Activated CD8-positive, alpha-beta T cell treated with anti-CD3 and anti-CD28 coated beads for 36 hours (primary cell): ENCODE data around the gene COL1A1. TPM values are rescaled to one million over a fixed set of nuclear protein-coding genes. Genes with fewer than 3 reads are reported as not detected.

Source experiments
- ATAC-seq: fragments of 200-7000 bp; cut with Tn5 transposase; one replicate; pipeline ENCODE4 v1.10.0; 2021; ENCODE audit warnings: mild to moderate bottlenecking, moderate library complexity
- CTCF ChIA-PET: fragments of 350-600 bp; sonication (Branson Sonifier 250); formaldehyde crosslinking; loops from one replicate; lab custom pipeline; 2021; ENCODE audit warnings: antibody characterized with exemption; lab: Charles Lee
- POLR2A ChIA-PET: fragments of 350-600 bp; sonication (Branson Sonifier 250); formaldehyde crosslinking; loops from one replicate; lab custom pipeline; 2021; ENCODE audit warnings: antibody characterized with exemption; lab: Charles Lee
- DNase-seq: peaks from one replicate; pipeline ENCODE4 v3.0.0-alpha.2; 2020
- H3K27ac Mint-ChIP-seq: one replicate; pipeline ENCODE4 v1.8.0; 2021; ENCODE audit warnings: mild to moderate bottlenecking, mixed read lengths
- H3K27me3 Mint-ChIP-seq: one replicate; pipeline ENCODE4 v1.8.0; 2021; ENCODE audit warnings: mixed read lengths
- H3K36me3 Mint-ChIP-seq: one replicate; pipeline ENCODE4 v1.8.0; 2021; ENCODE audit warnings: low read depth, mixed read lengths
- H3K4me1 Mint-ChIP-seq: one replicate; pipeline ENCODE4 v1.8.0; 2021; ENCODE audit warnings: low read depth, mixed read lengths
- H3K4me3 Mint-ChIP-seq: one replicate; pipeline ENCODE4 v1.8.0; 2021; ENCODE audit warnings: mild to moderate bottlenecking, moderate library complexity, mixed read lengths
- H3K9me3 Mint-ChIP-seq: one replicate; pipeline ENCODE4 v1.8.0; 2021; ENCODE audit warnings: mixed read lengths
- CTCF ChIP-seq: fragments of 200-600 bp; IDR thresholded peaks from one replicate; pipeline ENCODE4 v1.8.0; 2022; ENCODE audit warnings: antibody characterized with exemption, mild to moderate bottlenecking
- intact Hi-C: fragments of 100-400 bp; cut with micrococcal nuclease; formaldehyde crosslinking; loops from one replicate; pipeline ENCODE4 v1.10.0; 2022
- total RNA-seq, 2 experiments: library from RNA; stranded (reverse); gene quantifications; one replicate each; pipeline ENCODE4 v1.2.3, GENCODE V29; 2021

COL1A1 gene
- total RNA-seq, 2 experiments from 2014 or later = 0.92 to 1.0 TPM

GRCh38 chr17:50190603-50191358, 10.7 kb downstream of the COL1A1 start:
- no peak for TF ChIP-seq CTCF
- Mint-ChIP-seq H3K4me3 (no peak overlapping the region), H3K27ac (no peak overlapping the region), H3K36me3 (no peaks in the 10 kb centered on the region), H3K27me3 (no peaks in the 10 kb centered on the region), H3K9me3 (no peaks in the 10 kb centered on the region), H3K4me1 (peaks cover 2% of the 10 kb centered on the region)
- DNase-seq (no peak), ATAC-seq (no peak)
- POLR2A ChIA-PET = no interaction called here
- CTCF ChIA-PET = interaction anchor here (0.7 to 1.0 kb wide), 2 partner anchors 10 to 21 kb away, joined by 3 to 4 read pairs; no protein-coding TSS in a partner anchor
- intact Hi-C loops = no loop called here

- Mint-ChIP-seq H3K36me3 (no peaks in the 10 kb centered on the region), H3K27ac (no peak overlapping the region), H3K4me3 (no peak overlapping the region), H3K27me3 (no peaks in the 10 kb centered on the region), H3K9me3 (no peaks in the 10 kb centered on the region), H3K4me1 (peaks cover 2% of the 10 kb centered on the region)
- ChIA-PET CTCF (interaction anchor here (0.7 to 1.0 kb wide), 2 partner anchors 10 to 21 kb away, joined by 3 to 4 read pairs; no protein-coding TSS in a partner anchor), POLR2A (no interaction called here)
- no peak for TF ChIP-seq CTCF
- DNase-seq (no peak), ATAC-seq (no peak)
- intact Hi-C loops = no loop called here
These were observed 11.2 kb downstream of the COL1A1 start for GRCh38 chr17:50190293-50190602.

GRCh38 chr17:50189550-50190292, 11.7 kb downstream of the COL1A1 start:
- intact Hi-C loops = no loop called here
- Mint-ChIP-seq H3K4me3 (no peak overlapping the region), H3K27me3 (no peaks in the 10 kb centered on the region), H3K36me3 (no peaks in the 10 kb centered on the region), H3K27ac (no peak overlapping the region), H3K4me1 (peaks cover 3% of the 10 kb centered on the region), H3K9me3 (no peaks in the 10 kb centered on the region)
- TF ChIP-seq CTCF = no peak
- DNase-seq = no peak
- ChIA-PET POLR2A (no interaction called here), CTCF (no interaction called here)
- no peak for ATAC-seq

GRCh38 chr17:50188921-50189549, 12.4 kb downstream of the COL1A1 start:
- POLR2A ChIA-PET = no interaction called here
- TF ChIP-seq CTCF = no peak
- no peaks in the 10 kb centered on the region for H3K27me3 Mint-ChIP-seq
- no peak overlapping the region for H3K27ac Mint-ChIP-seq
- no peaks in the 10 kb centered on the region for H3K9me3 Mint-ChIP-seq
- intact Hi-C loops = no loop called here
- no peak overlapping the region for H3K4me3 Mint-ChIP-seq
- H3K36me3 Mint-ChIP-seq = no peaks in the 10 kb centered on the region
- DNase-seq (no peak), ATAC-seq (no peak)
- H3K4me1 Mint-ChIP-seq = peaks cover 7% of the 10 kb centered on the region
- CTCF ChIA-PET = no interaction called here
